NCI-H1417 (cell line): ENCODE results near the gene VSTM2L.

ENCODE experiments used
- DNase-seq, 3 experiments: peaks; one replicate each; lab custom pipeline; 2025; lab: John Stamatoyannopoulos, UW

VSTM2L gene

GRCh38 chr20:37936451-37936850 lies 33.5 kb downstream of the VSTM2L start:
- DNase-seq: no peak

GRCh38 chr20:37937686-37938085 lies 34.8 kb downstream of the VSTM2L start:
- no peak for DNase-seq

- DNase-seq: no peak
Measured at GRCh38 chr20:37938181-37938750, 35.3 kb downstream of the VSTM2L start.

- no peak for DNase-seq
Measured at GRCh38 chr20:37938954-37939353, 36.0 kb downstream of the VSTM2L start.

- DNase-seq: no peak
Measured at GRCh38 chr20:37939701-37940560, 37.0 kb downstream of the VSTM2L start.

- no peak for DNase-seq
Measured at GRCh38 chr20:37940858-37941257, 37.9 kb downstream of the VSTM2L start.

- DNase-seq: no peak
Measured at GRCh38 chr20:37941332-37941731, 38.4 kb downstream of the VSTM2L start.

- DNase-seq: no peak
Measured at GRCh38 chr20:37941992-37942391, 39.1 kb downstream of the VSTM2L start.

- DNase-seq: no peak
Measured at GRCh38 chr20:37943033-37943432, 40.1 kb downstream of the VSTM2L start.

- no peak for DNase-seq
Measured at GRCh38 chr20:37943501-37944455, 40.9 kb downstream of the VSTM2L start.

- no peak for DNase-seq
Measured at GRCh38 chr20:37944456-37944981, 41.6 kb downstream of the VSTM2L start.

- peak in 2 of 3 experiments; percentile 86 to 92 for DNase-seq
Measured at GRCh38 chr20:37945091-37945547, 42.2 kb downstream of the VSTM2L start.

GRCh38 chr20:37946946-37947345 lies 44.0 kb downstream of the VSTM2L start:
- DNase-seq: no peak

GRCh38 chr20:37947943-37948342 lies 45.0 kb downstream of the VSTM2L start:
- no peak for DNase-seq

- no peak for DNase-seq
Measured at GRCh38 chr20:37948956-37949355, 46.0 kb downstream of the VSTM2L start.

GRCh38 chr20:37954190-37954589 lies 51.3 kb downstream of the VSTM2L start:
- no peak for DNase-seq

GRCh38 chr20:37954626-37955025 lies 51.7 kb downstream of the VSTM2L start:
- DNase-seq: no peak

GRCh38 chr20:37955511-37955910 lies 52.6 kb downstream of the VSTM2L start:
- DNase-seq: no peak

GRCh38 chr20:37956107-37956585 lies 53.2 kb downstream of the VSTM2L start:
- DNase-seq: peak in 1 of 3 experiments; percentile 54

GRCh38 chr20:37958856-37959520 lies 56.1 kb downstream of the VSTM2L start:
- DNase-seq: no peak

GRCh38 chr20:37961066-37961465 lies 58.1 kb downstream of the VSTM2L start:
- DNase-seq: no peak
